Activated CD8-positive, alpha-beta T cell treated with anti-CD3 and anti-CD28 coated beads for 36 hours (primary cell): ENCODE measurements around the gene RABGAP1L. TPM values are rescaled to one million over a fixed set of nuclear protein-coding genes. Genes with fewer than 3 reads are reported as not detected.
"Not testable (repeated sequence)": the region's sequence is repeated elsewhere in the genome, so short reads cannot be mapped to it uniquely, and the experiment has no call there.

Experiments used
- ATAC-seq: fragments of 200-7000 bp; cut with Tn5 transposase; one replicate; pipeline ENCODE4 v1.10.0; 2021; ENCODE audit warnings: mild to moderate bottlenecking, moderate library complexity
- CTCF ChIA-PET: fragments of 350-600 bp; sonication (Branson Sonifier 250); formaldehyde crosslinking; loops from one replicate; lab custom pipeline; 2021; ENCODE audit warnings: antibody characterized with exemption; lab: Charles Lee
- POLR2A ChIA-PET: fragments of 350-600 bp; sonication (Branson Sonifier 250); formaldehyde crosslinking; loops from one replicate; lab custom pipeline; 2021; ENCODE audit warnings: antibody characterized with exemption; lab: Charles Lee
- DNase-seq: peaks from one replicate; pipeline ENCODE4 v3.0.0-alpha.2; 2020
- H3K27ac Mint-ChIP-seq: one replicate; pipeline ENCODE4 v1.8.0; 2021; ENCODE audit warnings: mild to moderate bottlenecking, mixed read lengths
- H3K27me3 Mint-ChIP-seq: one replicate; pipeline ENCODE4 v1.8.0; 2021; ENCODE audit warnings: mixed read lengths
- H3K36me3 Mint-ChIP-seq: one replicate; pipeline ENCODE4 v1.8.0; 2021; ENCODE audit warnings: low read depth, mixed read lengths
- H3K4me1 Mint-ChIP-seq: one replicate; pipeline ENCODE4 v1.8.0; 2021; ENCODE audit warnings: low read depth, mixed read lengths
- H3K4me3 Mint-ChIP-seq: one replicate; pipeline ENCODE4 v1.8.0; 2021; ENCODE audit warnings: mild to moderate bottlenecking, moderate library complexity, mixed read lengths
- H3K9me3 Mint-ChIP-seq: one replicate; pipeline ENCODE4 v1.8.0; 2021; ENCODE audit warnings: mixed read lengths
- CTCF ChIP-seq: fragments of 200-600 bp; IDR thresholded peaks from one replicate; pipeline ENCODE4 v1.8.0; 2022; ENCODE audit warnings: antibody characterized with exemption, mild to moderate bottlenecking
- intact Hi-C: fragments of 100-400 bp; cut with micrococcal nuclease; formaldehyde crosslinking; loops from one replicate; pipeline ENCODE4 v1.10.0; 2022
- total RNA-seq, 2 experiments: library from RNA; stranded (reverse); gene quantifications; one replicate each; pipeline ENCODE4 v1.2.3, GENCODE V29; 2021

Gene RABGAP1L
- total RNA-seq, 2 experiments from 2014 or later = 26.9 to 29.4 TPM

GRCh38 chr1:174114788-174115448 is 44.4 kb upstream of the RABGAP1L start:
- H3K27ac Mint-ChIP-seq = no peak overlapping the region
- peak; percentile 69 for TF ChIP-seq CTCF
- H3K4me1 Mint-ChIP-seq = no peaks in the 10 kb centered on the region
- intact Hi-C loops = no loop called here
- DNase-seq (peak; percentile 4), ATAC-seq (peak; percentile 96)
- H3K27me3 Mint-ChIP-seq = no peaks in the 10 kb centered on the region
- H3K4me3 Mint-ChIP-seq = no peak overlapping the region
- H3K36me3 Mint-ChIP-seq = no peaks in the 10 kb centered on the region
- CTCF ChIA-PET = interaction anchor here (0.5 to 2.8 kb wide), 14 partner anchors 8 to 103 kb away, joined by 3 to 8 read pairs (median 4); no protein-coding TSS in a partner anchor
- POLR2A ChIA-PET = no interaction called here
- no peaks in the 10 kb centered on the region for H3K9me3 Mint-ChIP-seq

GRCh38 chr1:174116042-174116441 is 43.3 kb upstream of the RABGAP1L start:
- TF ChIP-seq CTCF = no peak
- ChIA-PET CTCF (interaction anchor here (1.3 to 1.5 kb wide), 2 partner anchors 21 to 76 kb away, joined by 4 to 5 read pairs; no protein-coding TSS in a partner anchor), POLR2A (no interaction called here)
- Mint-ChIP-seq H3K9me3 (no peaks in the 10 kb centered on the region), H3K4me3 (no peak overlapping the region), H3K4me1 (no peaks in the 10 kb centered on the region), H3K27ac (no peak overlapping the region), H3K36me3 (no peaks in the 10 kb centered on the region), H3K27me3 (no peaks in the 10 kb centered on the region)
- intact Hi-C loops = no loop called here
- no peak for ATAC-seq
- no peak for DNase-seq

GRCh38 chr1:174118751-174119150 is 40.6 kb upstream of the RABGAP1L start:
- no peak for TF ChIP-seq CTCF
- Mint-ChIP-seq H3K27me3 (no peaks in the 10 kb centered on the region), H3K9me3 (peaks cover 4% of the 10 kb centered on the region), H3K4me3 (no peak overlapping the region), H3K36me3 (no peaks in the 10 kb centered on the region), H3K4me1 (no peaks in the 10 kb centered on the region), H3K27ac (no peak overlapping the region)
- ChIA-PET POLR2A (no interaction called here), CTCF (no interaction called here)
- intact Hi-C loops = no loop called here
- ATAC-seq = no peak
- DNase-seq = no peak

GRCh38 chr1:174122318-174122717 is 37.0 kb upstream of the RABGAP1L start:
- CTCF ChIA-PET, H3K4me3 Mint-ChIP-seq, POLR2A ChIA-PET, DNase-seq, H3K4me1 Mint-ChIP-seq, H3K27ac Mint-ChIP-seq, ATAC-seq, H3K27me3 Mint-ChIP-seq, H3K36me3 Mint-ChIP-seq: not testable (repeated sequence)
- peaks cover 18% of the 10 kb centered on the region for H3K9me3 Mint-ChIP-seq
- intact Hi-C loops = loop anchor here (5.0 kb wide), 1 partner anchor 35 kb away; the partner anchor contains the start of gene RABGAP1L

GRCh38 chr1:174123843-174124242 is 35.5 kb upstream of the RABGAP1L start:
- Mint-ChIP-seq H3K27ac (no peak overlapping the region), H3K27me3 (no peaks in the 10 kb centered on the region), H3K4me3 (no peak overlapping the region), H3K36me3 (peaks cover 3% of the 10 kb centered on the region), H3K9me3 (peaks cover 20% of the 10 kb centered on the region), H3K4me1 (no peaks in the 10 kb centered on the region)
- ChIA-PET CTCF (no interaction called here), POLR2A (no interaction called here)
- no peak for ATAC-seq
- TF ChIP-seq CTCF = no peak
- intact Hi-C loops = loop anchor here (5.0 kb wide), 1 partner anchor 33 kb away; the partner anchor contains the start of gene RABGAP1L
- DNase-seq = no peak

- POLR2A ChIA-PET, DNase-seq, H3K4me1 Mint-ChIP-seq, intact Hi-C loops, ATAC-seq, H3K27ac Mint-ChIP-seq, H3K27me3 Mint-ChIP-seq, H3K4me3 Mint-ChIP-seq, CTCF ChIA-PET, H3K36me3 Mint-ChIP-seq: not testable (repeated sequence)
- H3K9me3 Mint-ChIP-seq = peaks cover 26% of the 10 kb centered on the region
Observed at GRCh38 chr1:174127176-174127575, 32.1 kb upstream of the RABGAP1L start.
